Caco-2 (cell line): ENCODE data around the gene SRSF2. TPM values are rescaled to one million over a fixed set of nuclear protein-coding genes. Genes with fewer than 3 reads are reported as not detected.
"Not testable (repeated sequence)": the region's sequence is repeated elsewhere in the genome, so short reads cannot be mapped to it uniquely, and the experiment has no call there.

Source experiments
- BruUV-seq: library from RNA; stranded (reverse); fragments of 400-500 nt; replicated peaks from 2 replicates; lab custom pipeline; 2021; lab: Mats Ljungman, UMichigan
- CTCF ChIA-PET: fragments of 300-600 bp; sonication (Branson Sonifier 250); formaldehyde crosslinking; loops from one replicate; lab custom pipeline; 2022; ENCODE audit warnings: antibody characterized with exemption; lab: Charles Lee
- POLR2A ChIA-PET: fragments of 300-600 bp; sonication (Branson Sonifier 250); formaldehyde crosslinking; loops from one replicate; lab custom pipeline; 2022; ENCODE audit warnings: antibody characterized with exemption; lab: Charles Lee
- DNase-seq, 2 experiments: peaks; one replicate each; pipeline versions ENCODE4 v3.0.0 to v3.0.0-alpha.2; 2020 to 2022
- H3K27me3 ChIP-seq: replicated peaks from 2 replicates; pipeline ENCODE4 v1.6.0; 2011; ENCODE audit warnings: low read length; ENCODE audit not compliant: control insufficient read depth, insufficient read depth
- H3K36me3 ChIP-seq: 2 replicates; pipeline ENCODE4 v1.5.1; 2011; ENCODE audit warnings: low read length; ENCODE audit not compliant: control insufficient read depth, insufficient read depth
- H3K4me1 ChIP-seq: fragments of 250-450 bp; sonication (Bioruptor Pico); 2 replicates; pipeline ENCODE4 v1.5.1; 2020; ENCODE audit warnings: mild to moderate bottlenecking
- H3K4me3 ChIP-seq: 2 replicates; pipeline ENCODE4 v1.5.1; 2011; ENCODE audit warnings: low read depth, mild to moderate bottlenecking, control low read depth, low read length
- H3K9me3 ChIP-seq: fragments of 250-450 bp; sonication (Bioruptor Pico); 2 replicates; pipeline ENCODE4 v1.5.1; 2020; ENCODE audit warnings: mild to moderate bottlenecking, moderate library complexity
- H3K27ac Mint-ChIP-seq: one replicate; pipeline ENCODE4 v1.8.0; 2022; ENCODE audit warnings: mixed read lengths; ENCODE audit not compliant: unreplicated experiment
- H3K27me3 Mint-ChIP-seq: one replicate; pipeline ENCODE4 v1.8.0; 2022; ENCODE audit warnings: mixed read lengths; ENCODE audit not compliant: insufficient read depth, unreplicated experiment
- H3K36me3 Mint-ChIP-seq: one replicate; pipeline ENCODE4 v1.8.0; 2022; ENCODE audit warnings: mild to moderate bottlenecking, mixed read lengths; ENCODE audit not compliant: insufficient read depth, unreplicated experiment
- H3K4me1 Mint-ChIP-seq: one replicate; pipeline ENCODE4 v1.8.0; 2022; ENCODE audit warnings: low read depth, mixed read lengths; ENCODE audit not compliant: unreplicated experiment
- H3K4me3 Mint-ChIP-seq: one replicate; pipeline ENCODE4 v1.8.0; 2022; ENCODE audit warnings: mild to moderate bottlenecking, moderate library complexity, mixed read lengths; ENCODE audit not compliant: unreplicated experiment
- H3K9me3 Mint-ChIP-seq: one replicate; pipeline ENCODE4 v1.8.0; 2022; ENCODE audit warnings: mixed read lengths; ENCODE audit not compliant: unreplicated experiment
- CTCF ChIP-seq, 2 experiments: fragments of 200-600 bp in 1 of 2; IDR thresholded peaks; 1 replicate in 1 of 2; 2 replicates in 1 of 2; pipeline versions ENCODE4 v1.5.1 to v1.8.0; 2011 to 2022; ENCODE audit warnings: antibody characterized with exemption in 1 of 2, control low read depth in 1 of 2, inconsistent platforms in 1 of 2, low read depth in 1 of 2, low read length in 1 of 2, mild to moderate bottlenecking in 1 of 2, moderate library complexity in 1 of 2; ENCODE audit not compliant: insufficient read depth in 1 of 2, severe bottlenecking in 1 of 2, unreplicated experiment in 1 of 2
- intact Hi-C: fragments of 100-400 bp; cut with micrococcal nuclease; formaldehyde crosslinking; loops from one replicate; pipeline ENCODE4 v1.10.0; 2022; ENCODE audit not compliant: unreplicated experiment
- total RNA-seq: library from RNA; stranded (reverse); gene quantifications from 2 replicates; pipeline ENCODE4 v1.2.3, GENCODE V29; 2022

SRSF2 gene
- total RNA-seq, 1 experiment from 2014 or later: 356 TPM

GRCh38 chr17:76726231-76726775, 10.8 kb downstream of the SRSF2 start, which contains the start of gene JMJD6:
JMJD6 (minus strand) TSS chr17:76726606; CDS start chr17:76726475, 131 bp downstream.
- peak within 1 kb of the TSS; percentile 85 for H3K4me3 ChIP-seq
- no peak for TF ChIP-seq CTCF (IDR thresholded peaks at IDR 0.05; ENCODE audit: insufficient read depth in 1 of 2, low read depth in 1 of 2, low read length in 1 of 2, severe bottlenecking in 1 of 2, unreplicated experiment in 1 of 2)
- H3K27me3 Mint-ChIP-seq: no peaks in the 10 kb centered on the region
- intact Hi-C loops: loop anchor here (1.0 kb wide), 1 partner anchor 341 kb away; no protein-coding TSS in a partner anchor
- no peaks in the 10 kb centered on the region for H3K4me1 Mint-ChIP-seq
- ChIA-PET CTCF (interaction anchor here (0.6 to 1.0 kb wide), 4 partner anchors 45 to 373 kb away, joined by 3 to 4 read pairs (median 3); no protein-coding TSS in a partner anchor), POLR2A (interaction anchor here (0.6 kb wide), 1 partner anchor 55 kb away, joined by 3 read pairs; no protein-coding TSS in a partner anchor)
- H3K27me3 ChIP-seq: no peaks in the 10 kb centered on the region
- H3K27ac Mint-ChIP-seq: peak within 1 kb of the TSS; percentile 84
- H3K9me3 ChIP-seq: no peaks in the 10 kb centered on the region
- BruUV-seq: TSS peak; percentile 77
- H3K4me3 Mint-ChIP-seq: peak within 1 kb of the TSS; percentile 90
- peaks cover 7% of the 10 kb centered on the region; the same call in 1 of the 2 replicates for H3K4me1 ChIP-seq
- peaks cover 3% of the 10 kb centered on the region for H3K36me3 ChIP-seq
- H3K9me3 Mint-ChIP-seq: no peaks in the 10 kb centered on the region
- peaks cover 92% of the 10 kb centered on the region for H3K36me3 Mint-ChIP-seq
- DNase-seq: peak; percentile 98

- ChIA-PET CTCF (interaction anchor here (0.6 to 1.0 kb wide), 2 partner anchors 44 to 372 kb away, joined by 3 to 4 read pairs; no protein-coding TSS in a partner anchor), POLR2A (no interaction called here)
- Histone ChIP-seq H3K36me3 (peaks cover 3% of the 10 kb centered on the region), H3K27me3 (no peaks in the 10 kb centered on the region), H3K9me3 (no peaks in the 10 kb centered on the region), H3K4me1 (peaks cover 7% of the 10 kb centered on the region; the same call in 1 of the 2 replicates), H3K4me3 (peak overlapping the region; percentile 85)
- H3K4me1 Mint-ChIP-seq: no peaks in the 10 kb centered on the region
- H3K27ac Mint-ChIP-seq: peak overlapping the region; percentile 84
- H3K27me3 Mint-ChIP-seq: no peaks in the 10 kb centered on the region
- intact Hi-C loops: loop anchor here (1.0 kb wide), 1 partner anchor 342 kb away; no protein-coding TSS in a partner anchor
- TF ChIP-seq CTCF (IDR thresholded peaks at IDR 0.05; ENCODE audit: insufficient read depth in 1 of 2, low read depth in 1 of 2, low read length in 1 of 2, severe bottlenecking in 1 of 2, unreplicated experiment in 1 of 2): no peak
- peak; percentile 74 to 79 for DNase-seq
- H3K36me3 Mint-ChIP-seq: peaks cover 92% of the 10 kb centered on the region
- no peaks in the 10 kb centered on the region for H3K9me3 Mint-ChIP-seq
- H3K4me3 Mint-ChIP-seq: peak overlapping the region; percentile 90
- no TSS peak for BruUV-seq
These were observed 11.4 kb downstream of the SRSF2 start for GRCh38 chr17:76725580-76726230.

- no peaks in the 10 kb centered on the region for H3K9me3 ChIP-seq
- Mint-ChIP-seq H3K4me1 (no peaks in the 10 kb centered on the region), H3K27ac (no peak overlapping the region), H3K36me3 (peaks cover 92% of the 10 kb centered on the region), H3K9me3 (no peaks in the 10 kb centered on the region), H3K4me3 (no peak overlapping the region), H3K27me3 (no peaks in the 10 kb centered on the region)
- no peak for DNase-seq
- CTCF ChIA-PET: no interaction called here
- BruUV-seq: no TSS peak
- peaks cover 3% of the 10 kb centered on the region for H3K36me3 ChIP-seq
- intact Hi-C loops: no loop called here
- no peak overlapping the region for H3K4me3 ChIP-seq
- POLR2A ChIA-PET: no interaction called here
- TF ChIP-seq CTCF (IDR thresholded peaks at IDR 0.05; ENCODE audit: insufficient read depth in 1 of 2, low read depth in 1 of 2, low read length in 1 of 2, severe bottlenecking in 1 of 2, unreplicated experiment in 1 of 2): no peak
- no peaks in the 10 kb centered on the region for H3K27me3 ChIP-seq
- peaks cover 7% of the 10 kb centered on the region; the same call in 1 of the 2 replicates for H3K4me1 ChIP-seq
These were observed 13.3 kb downstream of the SRSF2 start for GRCh38 chr17:76723812-76724211.

- H3K9me3 ChIP-seq, H3K27ac Mint-ChIP-seq, CTCF ChIA-PET, POLR2A ChIA-PET, H3K9me3 Mint-ChIP-seq, H3K36me3 ChIP-seq, H3K4me1 Mint-ChIP-seq, DNase-seq, BruUV-seq, H3K4me3 Mint-ChIP-seq, H3K27me3 Mint-ChIP-seq, H3K4me1 ChIP-seq, H3K4me3 ChIP-seq, H3K27me3 ChIP-seq, intact Hi-C loops: not testable (repeated sequence)
- H3K36me3 Mint-ChIP-seq: peaks cover 98% of the 10 kb centered on the region
These were observed 14.2 kb downstream of the SRSF2 start for GRCh38 chr17:76722977-76723376.
